Tongue (tissue), 2 donors: ENCODE data around the gene CADPS. TPM values are rescaled to one million over a fixed set of nuclear protein-coding genes. Genes with fewer than 3 reads are reported as not detected.

Experiments
- DNase-seq: peaks from one replicate; pipeline ENCODE4 v3.0.0-alpha.2; 2015
- total RNA-seq: library from RNA; depleted of rRNA; stranded (reverse); fragments of >200 nt; gene quantifications from one replicate; pipeline ENCODE4 v1.2.3, GENCODE V29; 2014

The CADPS gene
- total RNA-seq, 1 donor from 2014 or later, result 13.3 TPM

DNA sequence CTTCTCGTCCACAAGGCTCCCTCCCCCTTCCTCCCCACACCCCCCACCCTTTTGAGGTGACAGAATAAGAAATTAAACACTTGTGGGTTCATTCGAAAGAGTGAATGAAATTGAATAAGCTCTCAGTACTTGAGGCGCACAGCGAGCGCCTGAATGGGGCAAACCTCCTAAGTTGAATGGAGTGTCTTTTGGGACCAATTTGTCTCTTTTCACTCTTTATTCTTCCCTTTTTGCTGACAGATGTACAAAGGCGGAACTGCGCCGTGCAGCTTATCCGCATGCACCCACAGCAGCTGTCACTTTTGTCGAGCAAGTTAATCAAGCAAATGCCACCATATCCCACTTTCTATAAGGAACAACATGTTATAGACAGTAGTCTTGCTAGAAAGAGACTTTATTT, 454.0 kb downstream of the CADPS start:
- DNase-seq, result no peak

DNA sequence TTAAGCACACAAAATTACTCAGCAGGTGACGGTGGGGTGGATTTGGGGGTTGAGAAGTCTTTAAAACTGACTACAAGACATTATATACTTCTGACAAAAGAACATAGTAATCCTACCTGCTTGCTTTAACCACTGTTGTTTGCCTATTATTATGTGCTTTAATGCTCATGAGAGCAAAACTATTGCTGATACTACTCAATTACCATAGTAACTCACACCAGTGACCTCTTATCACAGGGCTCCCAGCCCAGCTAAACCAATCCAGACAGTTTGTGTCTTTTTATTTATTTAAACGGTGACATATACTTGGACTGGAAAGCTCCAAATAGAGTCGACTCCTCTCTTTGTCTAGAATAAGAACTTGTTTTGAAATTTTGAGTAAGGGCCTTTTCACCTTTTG, 459.1 kb downstream of the CADPS start:
- DNase-seq, result no peak

DNA sequence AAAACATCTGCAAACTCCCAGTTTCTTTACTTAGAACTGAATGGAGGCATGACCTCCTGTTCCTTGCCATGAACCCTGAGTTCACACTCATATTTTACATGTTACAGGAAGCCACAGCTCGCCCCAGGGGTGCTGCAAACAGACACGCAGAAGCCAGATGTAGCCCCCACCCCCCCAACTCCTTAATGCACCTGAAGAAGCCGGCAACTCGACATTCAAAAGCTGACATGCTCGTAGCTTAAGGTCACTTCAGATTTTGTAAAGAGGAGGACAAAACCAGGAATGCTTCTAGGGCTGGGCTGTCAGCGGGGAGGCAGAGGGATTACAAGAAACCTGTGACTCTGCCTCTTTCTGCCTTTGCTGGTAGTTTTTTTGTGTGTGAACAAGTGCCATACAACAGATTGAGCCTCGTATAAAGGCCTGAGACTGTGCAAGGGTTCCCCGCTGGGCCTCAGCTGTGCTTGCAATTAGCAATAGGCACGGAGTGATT, 459.9 kb downstream of the CADPS start:
- DNase-seq, result peak; percentile 1

DNA sequence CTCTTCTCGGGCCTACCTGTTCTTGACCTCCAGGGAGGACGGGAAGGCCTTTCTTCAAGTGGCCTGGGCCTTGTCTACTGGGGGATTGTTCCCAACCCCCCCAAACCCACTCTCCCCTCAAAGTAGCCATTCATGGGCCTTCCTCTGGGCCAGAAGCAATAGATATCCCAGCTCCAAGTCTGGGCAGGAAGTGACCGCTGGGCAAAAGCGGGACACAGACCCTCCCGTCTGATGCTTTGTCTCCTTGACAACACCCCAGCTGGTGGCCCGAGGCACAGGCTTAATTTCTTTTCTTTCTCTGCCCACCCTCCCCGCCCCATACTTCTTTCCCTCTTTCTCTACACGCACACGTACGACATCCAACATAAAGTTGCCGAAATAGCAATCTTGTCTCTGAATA, 460.4 kb downstream of the CADPS start:
- no peak for DNase-seq

DNA sequence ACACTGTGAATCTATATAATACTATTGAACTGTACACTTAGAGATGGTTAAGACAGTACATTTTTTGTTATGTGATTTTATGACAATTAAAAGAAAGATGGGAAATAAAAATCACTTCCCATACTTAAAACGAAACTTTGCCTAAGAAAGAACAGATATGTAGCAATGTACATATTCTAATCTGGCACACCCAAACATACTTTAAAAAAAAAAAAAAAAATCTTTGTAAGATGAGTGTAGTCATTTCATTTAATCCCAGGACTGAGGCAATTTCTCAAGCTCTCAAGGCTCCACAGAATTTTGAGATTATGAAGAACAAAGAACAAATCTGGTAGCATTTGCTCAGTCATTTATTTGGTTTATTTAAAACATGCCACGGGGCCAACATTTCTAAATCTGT, 461.5 kb downstream of the CADPS start:
- no peak for DNase-seq

DNA sequence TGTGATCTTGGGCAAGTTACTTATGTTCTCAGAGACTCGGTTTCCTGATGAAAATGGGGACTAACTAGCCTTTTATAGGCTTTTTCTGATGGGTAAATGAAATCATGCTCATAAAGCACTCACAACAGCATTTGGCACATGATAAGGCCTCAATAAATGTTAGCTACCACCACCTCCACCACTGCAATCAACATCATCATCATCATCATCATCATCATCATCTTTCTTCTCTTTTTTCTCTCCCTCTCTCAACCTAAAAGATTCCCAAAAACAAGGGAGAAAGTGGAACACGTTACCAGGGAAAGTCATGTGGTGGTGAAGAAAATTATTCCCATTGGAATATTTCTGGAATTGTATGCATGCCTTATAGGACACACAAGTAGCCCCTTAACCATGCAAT, 468.3 kb downstream of the CADPS start:
- no peak for DNase-seq

DNA sequence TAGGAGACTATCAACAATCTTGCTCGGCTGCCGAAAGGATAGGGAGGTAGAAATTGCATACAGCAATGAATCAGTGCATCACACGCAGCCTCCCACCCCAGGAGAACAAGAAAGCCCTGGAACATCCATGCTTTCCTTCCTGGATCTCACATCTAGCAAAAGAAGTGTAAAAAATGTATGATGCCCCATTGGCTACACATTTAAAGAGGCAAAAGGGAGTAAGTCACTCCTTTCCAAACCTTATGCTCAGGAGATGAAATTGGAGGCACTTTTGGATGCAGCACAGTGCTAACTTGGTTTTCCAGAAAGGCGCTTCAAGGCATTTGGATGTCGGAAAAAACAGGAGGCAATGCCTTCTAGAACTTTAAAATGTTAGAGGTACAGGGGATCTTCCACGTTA, 469.6 kb downstream of the CADPS start:
- no peak for DNase-seq

DNA sequence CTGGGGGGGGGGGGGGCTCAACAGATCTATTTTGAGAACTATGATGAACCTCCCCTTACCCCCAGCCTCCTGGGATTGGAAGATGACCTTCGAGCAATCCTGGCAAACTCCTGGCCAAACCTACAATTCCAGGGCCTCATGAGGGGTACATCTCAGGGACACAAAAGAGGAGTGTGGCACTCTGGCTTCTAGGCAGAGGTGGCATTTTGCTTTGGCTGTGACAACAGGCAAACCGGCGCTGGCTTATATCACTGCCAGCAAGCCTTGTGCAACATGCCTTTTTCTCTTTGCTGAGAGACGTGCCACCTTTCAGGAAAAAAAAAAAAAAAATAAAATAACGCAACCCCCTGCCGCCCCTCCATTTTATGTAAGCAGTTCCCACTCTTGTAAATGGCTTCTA, 470.1 kb downstream of the CADPS start:
- DNase-seq, result no peak

DNA sequence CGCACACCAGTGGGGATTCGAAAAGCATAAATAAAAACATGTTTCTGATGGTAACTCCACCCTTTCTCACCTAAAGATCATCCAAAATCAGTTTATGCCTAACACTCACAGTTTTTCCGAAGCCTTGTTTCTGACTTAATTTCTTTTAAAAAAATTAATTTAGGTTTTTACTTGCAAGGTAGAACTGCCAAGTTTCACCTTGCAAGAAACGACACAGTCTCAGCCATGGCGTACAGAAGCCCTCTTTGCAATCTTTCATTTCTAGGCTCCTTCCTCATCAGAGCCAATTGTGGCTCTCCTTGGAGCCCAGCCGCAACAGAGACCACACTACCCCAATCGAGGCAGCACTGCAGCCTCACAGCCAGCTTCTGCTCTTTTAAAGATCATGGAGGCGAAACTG, 470.9 kb downstream of the CADPS start:
- DNase-seq, result no peak

DNA sequence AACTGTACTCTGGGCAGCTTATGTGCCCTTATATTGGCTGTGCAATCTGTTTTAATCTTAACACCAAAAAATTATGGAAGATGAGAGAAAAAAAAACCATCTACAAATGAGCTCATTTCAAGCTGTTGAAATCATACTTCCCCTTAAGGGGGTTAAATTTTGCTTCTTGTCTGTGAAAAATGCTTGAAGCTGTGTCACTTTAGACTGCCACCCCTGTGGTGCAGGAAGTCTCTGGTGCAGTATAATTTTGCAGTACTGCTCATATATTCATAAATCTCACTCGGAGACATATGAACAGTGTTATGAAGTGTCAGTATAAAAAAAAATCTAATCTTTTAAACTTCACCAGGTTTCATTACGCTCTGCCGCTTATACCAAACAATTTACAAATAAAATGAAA, 471.5 kb downstream of the CADPS start:
- no peak for DNase-seq

DNA sequence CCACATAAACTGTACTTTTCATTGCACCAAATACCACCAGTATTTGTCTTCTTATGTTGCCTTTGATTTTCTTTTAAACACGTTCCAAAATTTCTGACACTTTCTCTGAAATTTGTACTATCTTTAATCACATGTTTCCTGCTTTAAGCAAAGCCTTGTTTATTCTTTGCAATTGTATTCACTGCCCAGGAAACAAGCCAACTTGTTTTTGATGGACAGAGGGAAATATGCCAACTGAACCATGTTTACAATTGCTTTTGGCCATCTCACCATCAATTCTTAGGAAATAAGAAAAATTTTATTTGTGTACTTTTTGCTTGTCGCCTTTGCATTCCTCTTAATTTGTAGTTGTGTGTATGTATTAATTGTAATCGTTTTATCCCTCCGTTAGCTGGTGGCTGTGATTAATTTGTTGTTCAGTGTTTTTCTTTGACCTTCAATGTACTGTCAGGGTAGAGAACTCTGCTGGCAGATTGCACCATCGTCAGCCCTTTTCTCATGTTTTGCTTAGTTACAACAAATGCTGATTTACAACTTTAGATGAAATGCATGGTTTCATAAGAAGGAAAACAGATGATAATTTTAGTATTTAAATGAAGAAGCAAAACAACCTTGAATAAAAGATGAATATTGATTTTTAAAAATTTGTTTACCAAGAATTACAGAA, 482.5 kb downstream of the CADPS start:
- DNase-seq, result no peak

DNA sequence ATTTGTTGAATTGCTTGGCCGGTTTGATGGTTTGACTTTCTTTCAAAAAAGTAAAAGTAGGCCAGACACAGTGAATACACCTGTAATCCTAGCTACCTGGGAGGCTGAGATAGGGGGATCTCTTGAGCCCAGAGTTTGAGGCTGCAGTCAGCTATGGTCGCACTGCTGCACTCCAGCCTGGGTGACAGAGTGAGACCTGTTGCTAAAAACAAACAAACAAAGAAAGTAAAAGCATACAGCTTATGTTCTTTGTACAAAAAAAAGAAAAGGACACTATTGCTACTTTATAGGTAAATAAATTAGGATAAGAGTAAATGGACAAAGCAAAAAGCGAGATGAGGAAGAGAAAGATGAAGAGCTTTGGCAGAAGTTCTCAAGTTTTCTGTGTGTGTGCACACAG, 488.0 kb downstream of the CADPS start:
- DNase-seq, result no peak

DNA sequence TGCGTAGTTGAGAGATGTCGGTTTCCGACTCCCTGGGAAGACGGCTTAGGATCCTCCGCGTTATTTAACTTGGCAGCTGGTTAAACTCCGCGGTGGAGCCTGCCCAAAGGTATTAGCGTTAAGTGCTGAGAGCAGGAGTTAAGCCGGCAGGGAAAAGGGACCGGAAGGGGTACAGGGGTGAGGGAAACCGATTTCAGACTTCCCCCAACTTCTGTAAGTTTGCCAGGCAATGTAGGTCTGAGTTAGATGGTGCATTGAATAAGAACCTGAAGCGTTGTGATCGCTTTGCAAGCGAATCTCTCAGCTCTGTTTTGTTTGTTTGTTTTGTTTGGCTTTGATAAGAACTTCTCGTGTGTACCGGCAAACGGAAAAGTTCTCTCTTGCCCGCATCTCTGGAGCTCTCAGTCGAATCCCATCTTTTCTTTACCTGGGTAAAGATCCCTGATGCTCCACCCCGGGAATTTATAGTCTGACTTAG, 495.9 kb downstream of the CADPS start:
- DNase-seq, result no peak

DNA sequence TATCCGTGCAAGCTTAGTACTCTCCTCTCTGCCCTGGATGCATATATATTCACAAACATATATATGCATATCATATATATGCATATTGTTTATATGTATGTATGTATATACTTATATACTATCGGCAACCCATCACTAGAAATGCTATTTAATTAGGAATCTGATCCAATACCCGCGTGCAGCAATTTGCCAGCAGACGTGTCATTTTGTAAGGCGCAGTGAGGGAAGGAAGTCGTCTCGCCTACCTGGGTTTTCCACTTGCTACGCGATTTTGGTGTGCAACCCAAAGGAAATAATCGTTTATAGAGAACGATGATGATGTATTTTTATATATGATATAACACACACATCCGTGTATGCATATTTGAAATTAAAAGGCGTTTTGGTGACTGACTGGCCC, 496.3 kb downstream of the CADPS start:
- DNase-seq, result no peak

DNA sequence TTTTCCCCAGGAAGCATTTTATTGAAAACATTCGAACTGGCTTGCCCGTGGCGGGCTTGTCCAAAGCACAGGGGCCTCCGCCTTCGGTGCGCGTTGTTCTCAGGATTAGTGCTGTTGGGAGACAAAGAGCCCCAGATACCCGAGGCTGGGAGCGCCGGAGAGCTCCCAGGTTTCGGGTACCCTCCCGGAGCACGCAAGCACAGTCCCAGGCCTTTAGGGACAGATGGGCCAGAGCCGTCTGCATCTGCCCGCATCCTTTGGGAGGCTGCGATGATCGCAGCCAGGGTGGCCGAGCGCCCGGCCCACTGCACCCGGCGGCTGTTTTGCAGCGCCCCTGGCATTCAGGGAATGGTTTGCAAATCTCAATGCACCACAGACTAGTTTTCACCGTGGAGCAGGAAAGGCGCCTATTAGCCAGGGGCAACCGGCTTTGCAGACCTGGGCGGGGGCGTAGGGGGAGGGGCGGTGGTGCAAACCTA, 496.9 kb downstream of the CADPS start:
- no peak for DNase-seq

DNA sequence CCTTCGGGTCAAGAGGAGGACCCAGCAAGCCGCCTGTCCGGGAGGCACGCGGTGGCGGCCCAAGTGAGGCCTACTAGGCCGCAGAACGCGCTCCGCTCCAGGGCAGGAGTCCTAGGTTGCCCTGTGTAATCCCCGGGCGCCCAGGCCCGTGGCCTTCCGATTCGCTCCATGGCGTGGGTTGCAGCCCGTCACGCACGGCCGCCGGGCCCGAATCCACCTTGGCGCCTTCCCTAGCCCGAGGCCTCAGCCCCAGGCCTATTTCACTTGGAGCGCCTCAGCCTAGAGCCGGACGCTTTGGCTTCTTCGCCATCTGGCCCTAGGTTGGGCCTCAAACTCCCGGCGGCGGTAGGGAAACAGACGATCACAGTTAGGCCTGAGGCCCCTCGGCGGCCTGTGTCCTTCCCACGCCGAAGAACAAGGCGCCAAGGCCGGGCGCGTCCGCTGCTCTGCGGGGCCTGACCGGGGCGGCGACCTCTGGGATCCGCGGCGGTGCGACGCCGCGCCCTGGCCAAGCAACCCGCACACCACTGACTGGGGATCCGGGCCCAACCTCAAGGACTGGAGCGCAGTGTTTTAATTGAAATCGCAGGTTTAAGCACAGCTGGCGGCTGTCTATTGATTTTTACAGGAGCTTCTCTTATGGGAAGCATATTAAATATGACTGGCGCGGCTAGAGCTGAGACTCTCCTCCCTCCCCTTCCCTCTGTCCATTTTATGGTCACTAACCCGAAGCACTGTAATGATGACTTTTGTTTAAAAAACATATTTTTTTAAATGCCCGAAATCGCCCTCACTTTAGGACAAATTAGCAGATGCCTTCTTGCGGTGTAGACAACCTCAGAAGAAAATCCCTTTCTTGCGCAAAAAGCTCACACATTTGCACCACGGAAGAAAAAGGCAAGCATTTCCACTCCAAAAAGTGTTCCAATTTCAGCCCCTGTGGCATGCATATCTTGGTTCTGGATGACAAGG, 498.0 kb downstream of the CADPS start:
- no peak for DNase-seq

DNA sequence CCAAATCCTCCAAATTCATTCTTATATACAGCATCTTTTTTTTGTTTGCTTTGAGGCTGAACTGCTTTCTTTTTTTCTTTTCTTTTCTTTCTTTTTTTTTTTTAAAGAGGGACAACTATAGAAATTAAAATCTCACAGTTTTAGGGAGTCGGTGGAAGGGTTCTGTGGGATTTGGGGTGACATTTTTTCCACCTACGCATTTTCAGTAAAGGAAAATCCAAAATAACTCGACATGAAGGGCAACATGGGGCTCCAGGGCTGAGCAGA, 498.8 kb downstream of the CADPS start:
- DNase-seq, result no peak

DNA sequence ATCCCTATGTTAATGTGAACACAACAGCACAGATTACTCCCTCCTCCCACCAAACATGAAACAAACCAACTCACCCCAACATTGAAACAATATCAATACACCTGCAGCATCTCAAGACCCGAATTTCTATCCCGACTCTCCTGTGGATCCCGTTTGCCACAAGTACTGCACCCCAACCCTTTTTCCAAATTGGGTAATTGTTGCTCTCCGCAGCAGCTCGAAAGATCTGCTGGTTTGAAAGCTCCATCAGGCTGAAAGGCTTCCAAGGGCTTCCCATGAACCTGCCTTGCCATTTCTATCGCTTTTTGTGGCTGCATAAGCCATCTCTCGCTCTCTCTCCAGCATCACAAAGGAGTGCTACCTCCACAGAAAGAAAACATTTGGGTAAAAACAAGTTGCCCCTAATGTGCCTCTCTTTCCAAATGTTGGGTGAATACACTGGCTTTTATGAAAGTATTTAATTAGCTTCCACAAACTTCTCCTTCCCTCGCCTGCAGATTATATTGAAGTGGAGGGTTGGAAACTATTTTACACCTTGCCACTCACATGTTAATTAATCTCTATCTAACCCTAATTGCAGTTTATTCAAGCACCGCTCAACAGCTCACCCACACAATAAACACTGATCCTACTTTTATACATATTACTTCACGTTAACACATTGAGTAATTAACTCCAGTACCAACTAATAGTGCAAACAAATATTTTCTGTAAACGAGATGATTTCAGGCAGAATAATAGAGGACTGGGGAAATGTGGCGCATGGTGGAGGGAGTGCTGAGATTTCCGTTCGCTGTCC, 499.4 kb downstream of the CADPS start:
- no peak for DNase-seq

DNA sequence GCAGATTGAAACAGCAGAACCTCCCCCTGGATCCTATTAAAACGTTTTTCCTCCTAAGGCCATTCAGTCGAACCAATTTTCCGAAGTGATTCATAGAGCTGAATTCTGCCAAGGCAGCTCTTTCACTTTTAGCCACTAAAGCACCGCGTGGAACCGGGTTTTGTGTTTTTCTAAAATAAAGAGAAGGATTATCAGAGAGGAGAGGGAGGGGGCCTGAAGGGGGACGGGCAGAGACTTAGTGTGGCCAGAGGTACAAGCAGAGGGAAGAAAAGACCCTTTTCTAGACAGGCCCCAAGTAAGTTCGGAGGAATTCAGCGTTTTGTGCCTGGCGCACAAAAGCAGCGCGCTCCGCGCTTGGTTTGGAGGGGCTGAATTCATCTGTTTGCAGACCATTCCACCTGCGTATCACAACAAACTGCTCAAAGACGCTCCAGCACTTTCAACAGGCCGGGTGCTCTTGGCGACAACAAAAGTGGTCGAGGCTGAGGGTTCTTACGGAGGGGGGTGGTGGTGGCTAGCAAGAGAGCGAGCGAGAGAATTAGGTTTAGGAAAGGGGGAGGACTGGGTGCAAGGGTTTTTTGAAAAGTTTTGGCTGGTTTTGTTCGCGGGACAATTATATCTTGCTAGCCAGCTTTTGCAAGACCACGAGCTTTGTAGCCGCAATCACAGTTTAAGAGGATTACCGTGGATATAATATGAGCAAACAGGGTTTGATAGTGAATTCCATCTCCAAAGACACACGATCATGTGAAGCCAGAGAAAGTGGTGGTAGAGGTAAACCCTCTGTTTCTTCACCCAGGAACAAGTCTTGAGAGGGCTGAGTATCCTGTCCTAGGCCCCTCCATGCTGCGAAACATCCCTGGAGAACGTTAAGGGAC, 500.6 kb downstream of the CADPS start:
- no peak for DNase-seq

DNA sequence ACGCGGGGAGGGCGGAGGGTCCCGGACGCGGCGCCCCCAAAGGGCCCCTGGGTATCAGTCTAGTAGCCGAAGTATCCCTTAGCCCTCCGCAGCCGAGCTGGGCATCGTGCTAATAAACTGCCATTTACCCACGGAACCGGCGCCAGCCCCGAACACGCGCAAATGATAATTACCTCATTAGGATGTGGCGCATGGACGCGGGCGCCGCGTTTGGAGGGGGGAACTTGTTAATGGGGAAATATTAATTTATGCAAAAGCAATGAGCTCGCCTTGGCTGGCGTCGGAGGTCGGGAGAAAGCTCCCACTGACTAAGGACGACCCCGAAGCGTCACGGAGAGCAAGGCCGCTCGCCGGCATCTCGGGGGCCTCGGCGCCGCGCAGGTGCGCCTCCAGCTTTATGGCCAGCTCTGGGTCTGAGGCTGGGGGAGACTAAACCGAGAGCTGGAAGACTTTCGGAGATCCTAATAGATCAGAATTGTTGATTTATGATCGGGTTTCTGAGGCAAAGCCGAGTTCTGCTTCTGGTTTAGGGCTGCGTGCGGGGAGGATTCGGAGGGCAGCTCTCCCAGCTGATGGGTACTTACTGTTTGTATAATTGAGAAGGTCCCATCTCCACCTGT, 501.4 kb downstream of the CADPS start:
- no peak for DNase-seq

DNA sequence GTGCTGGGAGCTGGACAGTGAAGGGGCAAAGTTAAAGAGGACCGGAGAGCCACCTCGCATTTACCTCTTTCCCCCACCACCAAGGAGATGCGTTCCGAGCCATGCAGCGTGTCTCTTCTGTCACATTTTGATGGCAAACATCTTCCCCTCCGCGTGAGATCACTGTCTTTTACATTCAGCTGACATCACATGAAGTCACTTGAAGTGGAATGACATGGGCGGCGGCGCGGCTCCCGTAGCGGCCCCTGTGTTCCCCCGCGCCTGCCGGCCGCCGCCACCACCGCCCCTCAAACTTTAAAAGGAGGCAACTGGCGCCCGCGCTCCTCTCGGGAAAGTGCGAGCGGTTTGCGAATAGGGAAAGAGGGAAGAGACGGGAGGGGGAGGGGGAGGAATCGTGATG, 502.0 kb downstream of the CADPS start, which contains the start of gene FEZF2:
TSS of gene FEZF2 (minus strand) at position 336 of the 400 bp plus-strand sequence. CDS start 682 bp downstream, outside the sequence.
- no peak for DNase-seq
